K562 (cell line): ENCODE results near the gene VSIG10L2. TPM values are rescaled to one million over a fixed set of nuclear protein-coding genes. Genes with fewer than 3 reads are reported as not detected.

Source experiments
- ATAC-seq: fragments of 200-7000 bp; cut with Tn5 transposase; 3 replicates; pipeline ENCODE4 v1.9.1; 2020; ENCODE audit warnings: moderate library complexity
- BruUV-seq: library from RNA; stranded (reverse); fragments of 400-500 nt; replicated peaks from 2 replicates; lab custom pipeline; 2021; lab: Mats Ljungman, UMichigan
- CTCF ChIA-PET: fragments of 300-600 bp; formaldehyde crosslinking; extraction: SDS; loops from one replicate; lab custom pipeline; 2021; ENCODE audit warnings: low intra/inter-chr PET ratio; lab: Yijun Ruan, JAX
- POLR2A ChIA-PET: fragments of 300-600, 350-650 bp; sonication (Branson Sonifier 250); formaldehyde crosslinking; extraction: SDS; loops from one replicate; lab custom pipeline; 2021; ENCODE audit warnings: antibody characterized with exemption, inconsistent platforms; lab: Yijun Ruan, JAX
- DNase-seq, 4 experiments: peaks; one replicate each; pipeline versions ENCODE4 v3.0.0 to v3.0.0-alpha.2; 2011 to 2018; ENCODE audit warnings: low spot score in 3 of 4, mixed read lengths in 3 of 4; ENCODE audit errors: extremely low read depth in 1 of 4
- FAIRE-seq: peaks from 2 replicates; lab custom pipeline; 2011; peaks lifted over from hg19 to GRCh38; lab: Jason Lieb, UNC
- H2AFZ ChIP-seq: 2 replicates; pipeline ENCODE4 v1.6.0; 2011; ENCODE audit warnings: low read depth, low read length, control low read depth, inconsistent platforms
- H3K27ac ChIP-seq: fragments of 200-600 bp; 3 replicates; pipeline ENCODE4 v1.8.0; 2011; ENCODE audit warnings: low read depth, mild to moderate bottlenecking, control low read depth, inconsistent platforms, low read length, moderate library complexity, mixed read lengths; ENCODE audit errors: extremely low read depth
- H3K27me3 ChIP-seq, 2 experiments: fragments of 300-600 bp in 1 of 2; 2 replicates in 1 of 2; 3 replicates in 1 of 2; pipeline versions ENCODE4 v1.6.0 to v1.8.0; 2011; ENCODE audit warnings: inconsistent platforms in 2 of 2, low read length in 2 of 2, mild to moderate bottlenecking in 1 of 2, mixed read lengths in 1 of 2, moderate library complexity in 1 of 2; ENCODE audit not compliant: control insufficient read depth in 2 of 2, insufficient read depth in 2 of 2
- H3K36me3 ChIP-seq: fragments of 300-600 bp; 3 replicates; pipeline ENCODE4 v1.8.0; 2011; ENCODE audit warnings: mild to moderate bottlenecking, low read length, inconsistent platforms; ENCODE audit not compliant: control insufficient read depth, insufficient read depth
- H3K4me1 ChIP-seq, 2 experiments: fragments of 200-600 bp in 1 of 2; replicated peaks in 1 of 2; 2 replicates in 1 of 2; 3 replicates in 1 of 2; pipeline versions ENCODE4 v1.5.1 to v1.8.0; 2011; ENCODE audit warnings: inconsistent platforms in 2 of 2, low read length in 2 of 2, mild to moderate bottlenecking in 1 of 2, mixed read lengths in 1 of 2, moderate library complexity in 1 of 2; ENCODE audit not compliant: control insufficient read depth in 2 of 2, insufficient read depth in 2 of 2
- H3K4me2 ChIP-seq: 2 replicates; pipeline ENCODE4 v1.6.1; 2011; ENCODE audit warnings: low read length, control low read depth, inconsistent platforms, mixed read lengths; ENCODE audit not compliant: insufficient read depth
- H3K4me3 ChIP-seq: fragments of 200-600 bp; sonication (generic), shearing (Covaris generic); 2 replicates; pipeline ENCODE4 v1.5.1; 2016; ENCODE audit warnings: control low read depth, inconsistent platforms
- H3K79me2 ChIP-seq: fragments of 200-600 bp; 3 replicates; pipeline ENCODE4 v1.8.0; 2011; ENCODE audit warnings: low read length, inconsistent platforms; ENCODE audit not compliant: control insufficient read depth, insufficient read depth
- H3K9ac ChIP-seq, 2 experiments: 2 replicates each; pipeline versions ENCODE4 v1.6.0 to v1.6.1; 2011; ENCODE audit warnings: low read depth in 2 of 2, low read length in 2 of 2, control low read depth in 1 of 2, inconsistent platforms in 1 of 2, mild to moderate bottlenecking in 1 of 2, mixed read lengths in 1 of 2; ENCODE audit not compliant: insufficient read depth in 1 of 2
- H3K9me1 ChIP-seq: one replicate; pipeline ENCODE4 v1.6.0; 2011; ENCODE audit warnings: inconsistent platforms, mild to moderate bottlenecking, low read length, moderate library complexity; ENCODE audit not compliant: control insufficient read depth, insufficient read depth
- H3K9me3 ChIP-seq: replicated peaks from 2 replicates; pipeline ENCODE4 v1.5.1; 2011; ENCODE audit warnings: low read depth, low read length, inconsistent platforms; ENCODE audit not compliant: control insufficient read depth, insufficient read depth
- H4K20me1 ChIP-seq: replicated peaks from 2 replicates; pipeline ENCODE4 v1.6.1; 2011; ENCODE audit warnings: low read length, inconsistent platforms, mixed read lengths; ENCODE audit not compliant: control insufficient read depth, insufficient read depth
- CREB1 ChIP-seq, 2 experiments: sonication (generic) in 1 of 2; formaldehyde crosslinking in 1 of 2; IDR thresholded peaks; 2 replicates each; pipeline versions ENCODE4 v1.6.1 to v1.8.0; 2012 to 2022; ENCODE audit warnings: inconsistent platforms in 1 of 2, mild to moderate bottlenecking in 1 of 2, missing genetic modification reagents in 1 of 2, moderate library complexity in 1 of 2
- DLX4 ChIP-seq: fragments of 250-450 bp; sonication (Bioruptor Pico); IDR thresholded peaks from 2 replicates; pipeline ENCODE4 v1.6.1; 2021; ENCODE audit warnings: mild to moderate bottlenecking
- MCM2 ChIP-seq: fragments of 450-650 bp; IDR thresholded peaks from 2 replicates; pipeline ENCODE4 v1.6.1; 2017; ENCODE audit warnings: low read depth, mild to moderate bottlenecking
- MEIS2 ChIP-seq: fragments of 450-650 bp; IDR thresholded peaks from 2 replicates; pipeline ENCODE4 v1.6.1; 2014; ENCODE audit warnings: mild to moderate bottlenecking; ENCODE audit not compliant: partially characterized antibody
- NFRKB ChIP-seq: fragments of 450-650 bp; IDR thresholded peaks from 2 replicates; pipeline ENCODE4 v1.6.1; 2016; ENCODE audit warnings: low read depth
- PCBP2 ChIP-seq: fragments of 200-400 bp; formaldehyde crosslinking; IDR thresholded peaks from 2 replicates; pipeline ENCODE4 v1.6.1; 2018; ENCODE audit warnings: low read length, low read depth, mild to moderate bottlenecking, moderate library complexity; ENCODE audit not compliant: poor library complexity, severe bottlenecking
- PHTF2 ChIP-seq: fragments of 250-450 bp; sonication (Bioruptor Pico); IDR thresholded peaks from 2 replicates; pipeline ENCODE4 v1.5.0; 2021; ENCODE audit warnings: mild to moderate bottlenecking
- RBM17 ChIP-seq: fragments of 200-400 bp; formaldehyde crosslinking; IDR thresholded peaks from 2 replicates; pipeline ENCODE4 v1.6.1; 2017; ENCODE audit warnings: low read depth, mild to moderate bottlenecking, low read length, borderline replicate concordance
- THRA ChIP-seq: fragments of 450-650 bp; IDR thresholded peaks from 2 replicates; pipeline ENCODE4 v1.6.1; 2017; ENCODE audit warnings: mild to moderate bottlenecking, moderate library complexity
- YY1 ChIP-seq, 3 experiments: IDR thresholded peaks; 2 replicates each; pipeline ENCODE4 v1.6.1; 2011; ENCODE audit warnings: low read length in 2 of 3, mild to moderate bottlenecking in 2 of 3, moderate library complexity in 2 of 3, borderline replicate concordance in 1 of 3, control low read depth in 1 of 3, low read depth in 1 of 3; ENCODE audit not compliant: insufficient read depth in 3 of 3, insufficient replicate concordance in 2 of 3, control insufficient read depth in 1 of 3, insufficient read length in 1 of 3; ENCODE audit errors: extremely low read depth in 1 of 3
- ZNF124 ChIP-seq: sonication (generic); formaldehyde crosslinking; IDR thresholded peaks from 2 replicates; pipeline ENCODE4 v1.8.1; 2022; ENCODE audit warnings: missing genetic modification reagents
- ZNF134 ChIP-seq: fragments of 250-450 bp; sonication (Bioruptor Pico); conservative IDR thresholded peaks from 2 replicates; pipeline ENCODE4 v1.4.0; 2020
- ZNF263 ChIP-seq: sonication (generic); formaldehyde crosslinking; IDR thresholded peaks from 2 replicates; pipeline ENCODE4 v1.8.0; 2022; ENCODE audit warnings: mild to moderate bottlenecking, missing genetic modification reagents, borderline replicate concordance
- ZNF717 ChIP-seq: fragments of 250-450 bp; sonication (Bioruptor Pico); IDR thresholded peaks from 2 replicates; pipeline ENCODE4 v1.5.0; 2021
- ZNF76 ChIP-seq: fragments of 250-450 bp; sonication (Bioruptor Pico); IDR thresholded peaks from 2 replicates; pipeline ENCODE4 v1.4.0; 2020; ENCODE audit warnings: mild to moderate bottlenecking, moderate library complexity, borderline replicate concordance
- WGBS: fragments of 100-300 bp; shearing (Covaris generic); methylation state at CpG from one replicate; pipeline ENCODE4 v1.1.6; 2016; ENCODE audit warnings: low coverage, mixed read lengths; ENCODE audit not compliant: insufficient coverage; ENCODE audit errors: missing lambda C conversion rate; 5-methylcytosine and 5-hydroxymethylcytosine counted together
- in situ Hi-C: fragments of 300-500 bp; cut with MboI; formaldehyde crosslinking; loops from 4 replicates; pipeline ENCODE4 v1.15.0; 2018; ENCODE audit warnings: inconsistent platforms, mixed read lengths
- intact Hi-C: fragments of 100-400 bp; cut with micrococcal nuclease; formaldehyde crosslinking; loops from 2 replicates; pipeline ENCODE4 v1.14.2; 2022
- polyA plus RNA-seq, 8 experiments: library from polyadenylated mRNA; depleted of rRNA in 4 of 8; stranded (reverse) in 5 of 8; unstranded in 3 of 8; fragments of >200 nt; fragmentation: Nextera tagmentation in 2 of 8; fragmentation: Illumina TruSeq in 1 of 8; extraction: Ambion mirVana in 2 of 8; extraction: Trizol in 1 of 8; gene quantifications; 2 replicates each; pipeline versions ENCODE4 v1.2.1 to v1.2.3, GENCODE V29; 2011 to 2014; ENCODE audit warnings: inconsistent platforms in 1 of 8, missing spikeins in 1 of 8
- total RNA-seq, 7 experiments: library from RNA; depleted of rRNA in 6 of 7; stranded (reverse); fragments of >200 nt in 6 of 7; fragmentation: Illumina TruSeq in 2 of 7; extraction: Trizol in 2 of 7; gene quantifications; 2 replicates each; pipeline versions ENCODE4 v1.2.1 to v1.2.3, GENCODE V29; 2011 to 2021; ENCODE audit warnings: low replicate concordance in 1 of 7
- TF ChIP-seq, protein P1 (sequence below): fragments of 250-450 bp; sonication (Bioruptor Pico); IDR thresholded peaks from 2 replicates; pipeline ENCODE4 v1.8.0; 2021; ENCODE audit warnings: moderate library complexity, mild to moderate bottlenecking, inconsistent platforms
- TF ChIP-seq, protein P2 (sequence below): fragments of 450-650 bp; IDR thresholded peaks from one replicate; pipeline ENCODE4 v1.6.1; 2018; ENCODE audit warnings: mild to moderate bottlenecking, moderate library complexity; ENCODE audit not compliant: partially characterized antibody

VSIG10L2 gene
- total and polyA plus RNA-seq, 9 of the 15 experiments (the other 6 are each of a cell fraction or from before 2014, with no cell fraction given): not detected

- TF ChIP-seq ZNF717 (CRISPR knock-in tag): no peak
- no peak for TF ChIP-seq CREB1 (IDR thresholded peaks at IDR 0.05)
- no peak for TF ChIP-seq CREB1 (CRISPR knock-in tag; IDR thresholded peaks at IDR 0.05)
- no peak for TF ChIP-seq ZNF76 (CRISPR knock-in tag)
Measured at GRCh38 chr11:125924384-125925007, 21.3 kb upstream of the VSIG10L2 start (continued).

- Histone ChIP-seq H3K27me3 (peaks cover 28 to 63% of the 10 kb centered on the region in 2 experiments; a peak in 4 of 5 replicates), H3K79me2 (no peaks in the 10 kb centered on the region), H4K20me1 (no peaks in the 10 kb centered on the region; the same call in 1 of the 2 replicates), H3K4me3 (no peak overlapping the region), H3K36me3 (no peaks in the 10 kb centered on the region), H3K9ac (no peak overlapping the region), H3K27ac (no peak overlapping the region), H3K9me3 (no peaks in the 10 kb centered on the region), H2AFZ (no peak overlapping the region), H3K9me1 (no peaks in the 10 kb centered on the region), H3K4me2 (no peak overlapping the region), H3K4me1 (no peaks in the 10 kb centered on the region)
- in situ Hi-C loops: no loop called here
- WGBS: under 1% methylated on average over 6 of the region's 6 CpGs
- ATAC-seq (no peak), DNase-seq (no peak), FAIRE-seq (no peak)
- ChIA-PET POLR2A (no interaction called here), CTCF (no interaction called here)
- BruUV-seq: no TSS peak
- intact Hi-C loops: loop anchor here (10.0 kb wide), 1 partner anchor 130 kb away; no protein-coding TSS in a partner anchor
- TF ChIP-seq PHTF2 (no peak), ZNF134 (CRISPR knock-in tag) (no peak), MCM2 (no peak), DLX4 (no peak), RBM17 (no peak), ZNF124 (CRISPR knock-in tag) (no peak), MEIS2 (no peak), THRA (no peak), ZNF717 (CRISPR knock-in tag) (no peak), NFRKB (no peak), YY1 (IDR thresholded peaks at IDR 0.05; ENCODE audit: borderline replicate concordance in 1 of 3, control insufficient read depth in 1 of 3, extremely low read depth in 1 of 3, insufficient read depth in 3 of 3, insufficient read length in 1 of 3, insufficient replicate concordance in 2 of 3, low read depth in 1 of 3, low read length in 2 of 3) (no peak), ZNF263 (CRISPR knock-in tag) (no peak), PCBP2 (no peak)
- TF ChIP-seq, protein P1, sequence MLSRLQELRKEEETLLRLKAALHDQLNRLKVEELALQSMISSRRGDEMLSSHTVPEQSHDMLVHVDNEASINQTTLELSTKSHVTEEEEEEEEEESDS (CRISPR knock-in tag): no peak
- TF ChIP-seq, protein P2, sequence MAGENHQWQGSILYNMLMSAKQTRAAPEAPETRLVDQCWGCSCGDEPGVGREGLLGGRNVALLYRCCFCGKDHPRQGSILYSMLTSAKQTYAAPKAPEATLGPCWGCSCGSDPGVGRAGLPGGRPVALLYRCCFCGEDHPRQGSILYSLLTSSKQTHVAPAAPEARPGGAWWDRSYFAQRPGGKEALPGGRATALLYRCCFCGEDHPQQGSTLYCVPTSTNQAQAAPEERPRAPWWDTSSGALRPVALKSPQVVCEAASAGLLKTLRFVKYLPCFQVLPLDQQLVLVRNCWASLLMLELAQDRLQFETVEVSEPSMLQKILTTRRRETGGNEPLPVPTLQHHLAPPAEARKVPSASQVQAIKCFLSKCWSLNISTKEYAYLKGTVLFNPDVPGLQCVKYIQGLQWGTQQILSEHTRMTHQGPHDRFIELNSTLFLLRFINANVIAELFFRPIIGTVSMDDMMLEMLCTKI: no peak
Measured at GRCh38 chr11:125925247-125925740, 20.6 kb upstream of the VSIG10L2 start.
